NCI-H2107 treated with DMSO at 0.1 percent for 48 hours (cell line): Measurements from ENCODE around the gene FLT3.

ENCODE experiments used
- DNase-seq: peaks from one replicate; lab custom pipeline; 2025; ENCODE audit not compliant: unreplicated experiment; lab: John Stamatoyannopoulos, UW

Gene FLT3

DNA sequence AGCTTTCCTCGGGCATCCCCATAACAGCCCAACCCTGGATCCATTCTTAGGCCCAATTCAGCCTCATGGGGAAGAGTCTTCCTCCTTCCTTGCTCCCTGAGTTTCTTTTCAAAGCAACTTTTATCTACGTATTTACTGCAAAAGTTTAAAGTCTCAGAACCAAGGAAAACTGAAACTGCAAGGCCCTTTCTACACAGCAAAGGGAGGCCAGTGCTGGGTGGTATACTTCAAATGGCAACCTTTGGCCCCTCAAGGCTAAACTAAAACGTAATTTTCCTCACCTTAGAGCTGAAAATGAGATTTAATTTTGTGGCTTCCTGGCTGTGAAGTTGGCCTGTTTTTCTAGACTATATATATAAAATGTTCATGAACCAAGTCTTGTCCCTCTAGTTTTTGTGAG lies 136.9 kb downstream of the FLT3 start:
- DNase-seq, result no peak

DNA sequence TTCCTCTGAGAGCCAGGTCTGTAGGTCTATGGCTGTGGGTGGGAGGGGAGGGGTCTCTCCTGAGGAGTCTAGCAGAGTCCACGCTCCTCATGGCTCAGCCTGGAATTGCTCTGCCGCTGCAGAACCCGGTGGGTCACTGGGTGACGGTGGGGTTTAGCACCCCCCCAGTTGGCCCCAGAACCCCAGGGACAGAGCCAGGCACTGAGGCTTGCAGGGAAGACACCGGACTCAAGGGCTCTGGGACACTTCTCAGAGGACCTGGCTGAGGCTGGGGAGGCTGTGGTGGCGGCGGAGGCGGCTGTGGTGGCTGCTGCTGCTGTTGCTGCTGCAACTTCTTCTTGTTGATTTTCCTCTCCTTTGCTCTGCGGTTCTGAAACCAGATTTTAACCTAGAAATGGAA lies 137.4 kb downstream of the FLT3 start:
- no peak for DNase-seq

DNA sequence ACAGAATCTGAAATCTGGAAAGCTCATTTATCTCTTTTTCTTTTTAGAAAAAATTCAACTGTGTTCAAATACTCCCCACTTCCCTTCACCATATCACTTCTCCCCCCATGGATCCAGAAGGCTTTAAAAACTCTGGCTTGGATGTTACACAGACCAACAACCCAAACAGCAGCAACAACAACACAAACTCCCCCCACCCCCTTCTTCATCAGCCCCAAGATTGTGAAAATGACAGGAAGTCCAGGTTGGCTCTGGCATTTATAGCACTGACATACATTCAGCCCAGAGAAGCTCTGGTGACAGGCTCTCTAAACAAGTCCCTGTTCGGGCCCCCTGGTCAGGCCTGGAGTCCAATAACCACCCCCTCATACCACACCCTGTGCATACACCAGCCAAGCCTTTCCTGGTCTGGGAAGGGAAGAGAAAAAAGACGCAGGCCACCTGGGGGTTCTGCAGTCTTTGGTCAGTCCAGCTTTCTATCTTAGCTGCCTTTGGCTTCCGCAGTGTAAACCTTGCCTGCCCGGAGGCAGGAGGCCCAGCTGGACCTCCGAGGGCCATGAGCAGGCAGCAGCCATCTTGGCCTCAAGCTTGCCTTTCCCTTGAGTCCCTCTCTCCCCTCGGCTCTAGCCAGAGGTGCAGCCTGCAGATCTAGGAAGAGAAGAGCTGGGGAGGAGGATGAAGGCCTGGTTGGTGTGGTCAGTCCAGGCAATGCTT lies 138.1 kb downstream of the FLT3 start:
- DNase-seq, result no peak

DNA sequence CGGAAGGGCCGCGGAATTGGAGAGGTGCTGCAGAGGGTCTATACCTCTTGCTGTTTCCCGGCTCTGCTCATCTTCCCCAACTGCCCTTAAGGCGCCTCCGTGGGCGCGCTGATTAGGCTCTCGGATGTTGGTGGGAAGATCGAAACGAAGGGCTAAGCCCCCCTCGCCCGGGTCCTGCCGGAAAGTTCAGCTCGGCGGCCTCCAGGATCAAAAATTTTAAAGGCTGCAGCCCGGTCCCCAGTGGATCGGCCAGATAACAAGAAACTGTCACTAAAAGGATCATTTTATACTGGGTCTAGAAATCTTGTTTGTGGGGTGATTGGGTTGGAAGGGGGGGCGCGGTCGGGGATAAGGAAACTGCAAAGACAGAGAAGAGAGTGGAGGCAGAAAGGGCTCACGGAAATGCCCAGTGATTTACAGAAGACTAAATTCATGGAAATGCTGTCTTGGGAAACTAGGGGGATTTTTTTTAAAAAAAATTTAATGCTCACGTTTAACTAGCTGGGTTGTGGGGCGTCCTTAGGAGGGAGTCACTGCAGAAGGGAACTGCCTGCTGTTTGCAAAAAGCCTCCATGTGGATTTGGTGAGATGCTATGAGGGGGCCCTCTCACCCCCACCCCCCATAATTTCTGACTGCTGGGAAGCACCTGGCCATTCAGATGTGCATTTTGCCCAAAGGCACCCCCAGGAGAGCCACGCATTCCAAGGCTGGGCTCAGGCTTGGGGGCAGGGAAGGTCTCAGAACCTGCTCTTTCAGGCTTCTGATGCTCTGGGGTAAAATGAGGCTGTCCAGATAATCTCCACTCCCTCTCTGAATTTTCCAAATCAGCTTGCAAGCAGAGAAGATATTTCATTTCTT lies 138.9 kb downstream of the FLT3 start:
- no peak for DNase-seq

DNA sequence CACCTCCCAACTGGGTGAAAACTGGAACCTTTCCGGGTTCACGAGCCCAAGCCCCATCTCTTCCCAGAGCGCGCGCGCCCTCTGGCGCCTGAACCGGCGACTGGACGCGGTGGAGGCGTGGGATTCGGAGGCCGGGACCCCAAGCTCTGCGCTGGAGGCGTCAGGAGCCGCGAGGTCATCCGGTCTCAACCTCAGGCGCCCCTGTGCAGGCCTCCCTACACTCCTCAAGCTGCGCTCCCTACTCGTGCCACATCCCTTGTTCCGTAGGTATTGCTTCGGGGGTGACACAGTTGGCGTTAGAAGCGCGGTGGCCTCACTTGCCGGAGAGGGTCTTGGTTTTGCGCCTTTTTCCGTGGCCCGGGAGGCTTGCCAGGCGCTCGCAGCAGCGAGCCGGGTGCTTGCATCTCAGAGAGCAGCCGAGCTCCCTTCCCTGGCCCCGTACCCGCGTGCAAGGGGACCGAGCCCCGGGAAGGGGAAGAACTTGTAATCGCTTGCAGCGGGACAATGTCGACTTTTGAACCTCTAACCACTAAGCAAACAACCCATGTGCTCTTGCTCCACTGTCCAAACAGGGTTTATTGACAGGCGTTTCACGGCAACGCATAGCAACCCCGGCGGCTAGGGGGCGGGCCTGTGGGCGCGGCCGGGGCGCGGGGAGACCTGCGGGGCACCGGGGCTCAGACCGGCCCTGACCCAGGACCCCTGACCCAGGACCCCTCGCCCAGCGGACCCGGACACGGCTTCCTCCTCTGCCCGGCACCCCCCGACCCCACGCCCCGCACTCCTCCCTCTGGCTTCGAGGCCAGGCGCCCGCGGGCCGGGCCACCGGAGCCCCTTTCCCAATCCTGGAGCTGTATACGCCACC lies 139.8 kb downstream of the FLT3 start:
- DNase-seq, result peak; percentile 9

DNA sequence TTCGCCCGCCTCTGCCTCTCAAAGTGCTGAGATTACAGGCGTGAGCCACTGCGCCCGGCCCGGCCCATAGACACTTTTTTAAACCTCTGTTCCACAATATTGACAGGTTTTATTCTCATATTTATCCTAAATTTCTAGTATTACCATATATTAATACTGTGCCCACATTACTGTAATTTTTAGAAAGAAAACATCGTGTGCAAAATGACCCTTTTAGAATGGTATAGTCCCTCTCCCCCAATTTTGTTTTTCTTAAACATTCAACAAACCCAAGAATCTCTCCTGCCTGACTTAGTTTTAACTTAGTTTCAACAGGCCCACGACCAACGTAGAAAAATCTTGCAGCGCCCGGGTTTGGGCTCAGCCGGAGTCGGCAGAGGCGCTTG lies 140.4 kb downstream of the FLT3 start:
- no peak for DNase-seq

DNA sequence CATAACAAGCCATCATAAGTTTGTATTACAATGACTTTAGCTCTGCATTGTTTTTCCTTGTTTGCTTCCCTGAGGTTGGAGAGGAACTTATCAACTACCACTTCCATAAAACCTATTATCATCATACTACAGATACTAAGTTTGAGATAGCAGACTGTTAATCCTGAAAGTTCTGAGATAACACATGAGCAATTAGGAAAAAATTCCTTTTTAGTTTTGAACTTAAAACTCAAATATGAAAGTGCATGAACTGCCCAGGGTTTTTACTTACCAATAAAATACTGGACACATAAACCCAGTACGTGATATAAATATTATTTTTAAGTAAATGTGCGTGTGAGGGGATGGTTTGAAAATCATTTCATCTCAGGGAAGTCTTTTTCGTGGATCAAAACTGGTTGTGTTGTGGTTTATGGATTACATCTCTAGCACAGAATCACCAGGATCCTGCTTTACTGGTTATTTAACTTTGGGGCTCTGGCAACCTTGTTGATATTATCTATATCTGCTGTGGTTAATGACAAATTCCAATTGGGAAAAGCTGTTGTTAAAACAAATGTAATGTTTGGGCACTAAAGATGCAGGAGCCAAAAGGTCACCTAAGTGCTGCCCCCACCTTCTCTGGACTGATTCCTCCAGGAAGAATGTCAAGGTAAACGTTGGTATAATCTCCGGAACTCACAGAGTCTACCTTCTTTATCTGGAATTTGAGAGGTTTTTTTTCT lies 143.6 kb downstream of the FLT3 start:
- no peak for DNase-seq

DNA sequence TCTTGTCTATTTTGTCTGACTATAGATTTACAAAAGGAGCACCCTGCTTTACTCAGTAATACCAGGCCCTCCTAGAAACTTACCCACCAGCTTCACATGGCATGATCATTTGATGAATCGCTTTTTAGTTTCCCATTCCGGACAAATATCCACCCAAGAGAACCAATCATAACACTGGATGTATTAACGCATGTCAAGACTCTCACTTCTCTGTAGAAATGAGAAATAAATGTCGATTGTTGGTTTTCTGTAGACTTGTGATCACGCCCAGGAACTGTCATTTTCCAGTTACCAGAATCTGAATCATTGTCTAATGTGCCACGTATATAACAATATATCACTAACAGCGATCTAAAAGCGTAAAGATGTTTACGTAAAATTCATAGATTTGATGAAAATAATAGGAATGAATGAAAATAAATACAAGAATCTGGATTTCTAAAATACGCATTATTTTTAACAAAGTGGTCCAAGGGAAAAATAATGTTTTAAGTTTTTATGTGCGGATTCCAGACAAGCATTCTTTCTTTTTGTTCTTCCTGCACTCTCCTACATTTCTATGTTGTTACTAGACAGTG lies 145.3 kb downstream of the FLT3 start:
- no peak for DNase-seq

DNA sequence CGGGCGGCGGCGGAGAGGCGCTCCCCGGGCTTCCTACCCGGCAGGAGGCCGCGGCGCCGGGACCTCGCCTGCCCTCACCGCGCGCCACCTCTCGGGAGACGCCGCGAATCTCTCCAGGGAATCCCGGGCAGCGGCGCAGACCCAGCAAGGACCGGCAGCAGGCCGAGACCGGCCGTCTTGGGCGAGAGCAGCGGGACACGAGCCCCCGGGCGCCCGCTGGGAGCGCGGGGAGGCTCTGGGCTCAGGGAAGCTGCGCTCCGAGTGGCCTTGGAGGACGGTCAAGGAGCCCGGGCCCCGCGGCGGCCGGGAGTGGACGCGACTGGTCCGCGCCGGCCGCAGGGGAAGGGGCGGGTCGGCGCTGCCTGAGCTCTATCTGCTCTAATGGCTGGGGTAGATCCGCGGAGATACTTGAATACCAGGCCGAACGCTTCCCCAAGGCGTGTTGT lies 145.9 kb downstream of the FLT3 start:
- no peak for DNase-seq

DNA sequence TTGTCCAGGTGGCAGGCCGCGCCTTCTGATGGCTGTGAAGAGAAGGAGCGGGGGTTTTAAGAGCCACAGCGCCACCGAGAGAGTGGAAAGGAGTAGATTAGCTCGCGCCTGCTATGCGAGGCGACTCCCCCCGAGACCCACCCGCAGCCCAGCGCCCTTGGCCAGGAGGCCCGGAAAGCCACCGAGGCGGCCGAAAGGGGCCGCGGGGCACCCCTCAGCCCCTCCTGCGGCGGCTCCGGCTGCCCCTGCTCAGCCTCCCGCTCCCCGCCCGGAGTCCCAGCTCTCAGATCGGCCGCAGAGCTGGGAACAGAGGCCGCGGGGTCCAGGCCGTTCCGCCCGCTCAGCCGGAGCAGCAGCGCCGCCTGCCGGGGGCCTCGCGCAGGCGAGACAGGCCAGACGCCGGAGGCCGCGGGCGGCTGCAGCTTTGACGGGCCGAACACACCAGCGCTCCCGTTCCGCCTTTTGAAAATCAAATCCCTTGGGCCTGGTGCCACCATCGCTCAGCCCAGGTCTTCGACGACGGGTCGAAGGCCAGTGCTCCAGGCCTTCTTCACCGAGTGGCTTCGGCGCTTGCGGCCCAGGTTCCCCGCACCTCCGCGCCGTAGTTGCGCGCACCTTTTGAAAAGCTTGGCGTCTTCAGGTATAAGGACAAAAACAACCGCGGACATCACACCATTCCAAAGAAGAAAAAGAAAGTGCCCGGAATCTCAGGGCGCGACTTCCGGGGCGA lies 146.5 kb downstream of the FLT3 start:
- DNase-seq, result no peak
